ENCODE data around the gene ZNF567.

ZNF567 gene

GRCh38 chr19:36750066-36750691, 62.8 kb downstream of the ZNF567 start:
- no peaks in the 10 kb centered on the region for H3K27me3 ChIP-seq (ENCODE audit: low read depth, low read length)
- H3K27ac ChIP-seq (ENCODE audit: low read length) = no peak overlapping the region
- peak overlapping the region; percentile 12 to 51 for H3K4me3 ChIP-seq (ENCODE audit: low read depth in 1 of 2, low read length in 2 of 2)
- peaks cover 69 to 93% of the 10 kb centered on the region in 2 donors for H3K9me3 ChIP-seq (ENCODE audit: control insufficient read depth in 1 of 2, low read length in 2 of 2)
- H3K4me1 ChIP-seq (ENCODE audit: control insufficient read depth in 1 of 2, insufficient read depth in 2 of 2, low read length in 2 of 2) = no peaks in the 10 kb centered on the region
- peaks cover 19 to 98% of the 10 kb centered on the region in 2 donors for H3K36me3 ChIP-seq (ENCODE audit: control insufficient read depth in 1 of 2, insufficient read depth in 2 of 2, low read length in 2 of 2)
